ENCODE results near the gene RFC5. TPM values are rescaled to one million over a fixed set of nuclear protein-coding genes. Genes with fewer than 3 reads are reported as not detected.

Gene RFC5
- total and polyA plus RNA-seq, 2 of the 4 experiments (the other 2 are of a cell fraction): 14.7 to 20.1 TPM

- Histone ChIP-seq H4K8ac (ENCODE audit: low read depth in 2 of 2, low read length in 2 of 2) (no peak overlapping the region), H3K36me3 (ENCODE audit: control insufficient read depth, insufficient read depth, low read length) (peaks cover 38% of the 10 kb centered on the region)
Observed at GRCh38 chr12:118046430-118046829, 29.9 kb downstream of the RFC5 start.

More at GRCh38 chr12:118046430-118046829, 29.9 kb downstream of the RFC5 start:
- Histone ChIP-seq H3K23ac (ENCODE audit: low read depth, low read length) (no peak overlapping the region), H4K20me1 (ENCODE audit: insufficient read depth, low read length) (peaks cover 8% of the 10 kb centered on the region; the same call in 1 of the 2 replicates), H2AK9ac (replicated peaks; ENCODE audit: low read depth, low read length, poor library complexity) (no peak overlapping the region), H2BK20ac (ENCODE audit: low read depth, low read length) (no peak overlapping the region), H4K91ac (ENCODE audit: insufficient read depth, low read depth, low read length) (no peak overlapping the region), H3K4ac (ENCODE audit: low read depth, low read length) (no peak overlapping the region), H4K5ac (ENCODE audit: low read depth, low read length) (no peak overlapping the region), H3K27me3 (ENCODE audit: control insufficient read depth, insufficient read depth, low read length) (no peaks in the 10 kb centered on the region), H3K79me1 (ENCODE audit: low read depth in 1 of 2, low read length in 2 of 2) (peaks cover 33 to 43% of the 10 kb centered on the region in 2 experiments), H3K9me1 (ENCODE audit: insufficient read depth, low read length) (peaks cover 2% of the 10 kb centered on the region; the same call in 1 of the 2 replicates), H2AFZ (replicated peaks; ENCODE audit: low read length, poor library complexity) (no peak overlapping the region), H3K56ac (ENCODE audit: extremely low read depth, insufficient read depth, low read length) (no peak overlapping the region), H2BK120ac (ENCODE audit: low read depth, low read length) (no peak overlapping the region), H3K4me1 (ENCODE audit: control insufficient read depth, insufficient read depth, low read length) (no peaks in the 10 kb centered on the region), H3K27ac (ENCODE audit: insufficient read depth, low read length) (no peak overlapping the region), H3K4me3 (ENCODE audit: insufficient read depth, low read depth, low read length) (no peak overlapping the region), H2AK5ac (ENCODE audit: low read depth, low read length) (no peak overlapping the region), H3K18ac (ENCODE audit: low read depth, low read length) (no peak overlapping the region), H2BK15ac (ENCODE audit: low read depth, low read length) (no peak overlapping the region), H3K4me2 (ENCODE audit: low read depth, low read length) (no peak overlapping the region), H3K9ac (ENCODE audit: low read depth, low read length) (no peak overlapping the region), H2BK5ac (ENCODE audit: low read depth, low read length, poor library complexity, severe bottlenecking) (no peak overlapping the region), H3K14ac (replicated peaks; ENCODE audit: low read depth, low read length) (no peak overlapping the region), H3K9me3 (ENCODE audit: control insufficient read depth, insufficient read depth, low read length) (no peaks in the 10 kb centered on the region)
- DNase-seq (no peak), ATAC-seq (ENCODE audit: low read depth) (no peak)
- in situ Hi-C loops (cut with MboI; ENCODE audit: low sequenced_read_pairs): loop anchor here (25.0 kb wide), 1 partner anchor 341 kb away; the partner anchor contains the start of gene SUDS3
- CTCF ChIA-PET: interaction anchor here (0.6 to 1.1 kb wide), 2 partner anchors 13 to 15 kb away, joined by 3 to 4 read pairs; no protein-coding TSS in a partner anchor
- dilution Hi-C loops (cut with HindIII; ENCODE audit: low sequenced_read_pairs, unreplicated experiment): no loop called here
- intact Hi-C loops (cut with micrococcal nuclease): no loop called here
- POLR2A ChIA-PET (ENCODE audit: unreplicated experiment): no interaction called here
- BruUV-seq (replicated peaks): no TSS peak
- TF ChIP-seq SMC3 (IDR thresholded peaks at IDR 0.05; ENCODE audit: low read depth, low read length): no peak
- TF ChIP-seq FOS (IDR thresholded peaks at IDR 0.05; ENCODE audit: low read depth, low read length): no peak
- TF ChIP-seq RCOR1 (IDR thresholded peaks at IDR 0.05; ENCODE audit: insufficient replicate concordance, low read length): no peak
- no CpG with 5 or more reads among the region's 4 CpGs for WGBS, 2 experiments (ENCODE audit: extremely low coverage in 2 of 2, insufficient read length in 1 of 2)
